Measurements from ENCODE around the gene PLA2G4E. TPM values are rescaled to one million over a fixed set of nuclear protein-coding genes. Genes with fewer than 3 reads are reported as not detected.

Gene PLA2G4E
- total RNA-seq, 1 experiment from 2014 or later, result not detected

DNA sequence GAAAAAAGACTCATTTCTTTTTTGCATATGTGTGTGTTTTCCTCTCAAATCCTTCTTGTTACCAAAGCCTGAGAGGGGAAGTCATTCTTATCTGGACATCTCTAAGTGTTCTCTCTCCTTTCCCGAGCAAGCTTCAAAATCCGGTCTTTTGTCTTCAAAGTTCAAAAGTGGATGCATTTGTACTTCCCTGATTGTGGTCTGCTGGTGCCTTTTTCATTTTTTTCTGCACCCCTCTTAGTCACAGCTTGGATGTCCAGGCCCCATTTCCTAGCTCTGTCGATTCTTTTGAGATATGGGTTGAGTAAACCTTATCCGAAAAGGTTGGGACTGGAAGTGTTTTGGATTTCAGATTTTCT is 83.3 kb downstream of the PLA2G4E start:
- in situ Hi-C loops (cut with HindIII; ENCODE audit: low pct_unique_long_range_greater_than_20kb, low sequenced_read_pairs) (no loop called here), intact Hi-C loops (cut with micrococcal nuclease; ENCODE audit: unreplicated experiment) (no loop called here)
- ChIA-PET CTCF (interaction anchor here (1.2 kb wide), 1 partner anchor 35 kb away, joined by 3 read pairs; the partner anchor contains the start of gene EHD4), POLR2A (no interaction called here)
- Histone ChIP-seq H3K27ac (ENCODE audit: low read length) (peak overlapping the region; percentile 61), H3K4me3 (ENCODE audit: low read depth in 2 of 2, low read length in 2 of 2) (no peak overlapping the region), H3K9me3 (ENCODE audit: control insufficient read depth, insufficient read depth, low read depth, low read length) (no peaks in the 10 kb centered on the region), H3K4me1 (ENCODE audit: control insufficient read depth, insufficient read depth, low read length) (peaks cover 50% of the 10 kb centered on the region), H3K27me3 (ENCODE audit: control insufficient read depth, insufficient read depth, low read length) (no peaks in the 10 kb centered on the region), H3K36me3 (ENCODE audit: control insufficient read depth, insufficient read depth, low read length) (peaks cover 2% of the 10 kb centered on the region; the same call in 1 of the 2 replicates)
- DNase-seq (ENCODE audit: low read depth, low spot score) (no peak), ATAC-seq (no peak)
- TF ChIP-seq, protein P1, sequence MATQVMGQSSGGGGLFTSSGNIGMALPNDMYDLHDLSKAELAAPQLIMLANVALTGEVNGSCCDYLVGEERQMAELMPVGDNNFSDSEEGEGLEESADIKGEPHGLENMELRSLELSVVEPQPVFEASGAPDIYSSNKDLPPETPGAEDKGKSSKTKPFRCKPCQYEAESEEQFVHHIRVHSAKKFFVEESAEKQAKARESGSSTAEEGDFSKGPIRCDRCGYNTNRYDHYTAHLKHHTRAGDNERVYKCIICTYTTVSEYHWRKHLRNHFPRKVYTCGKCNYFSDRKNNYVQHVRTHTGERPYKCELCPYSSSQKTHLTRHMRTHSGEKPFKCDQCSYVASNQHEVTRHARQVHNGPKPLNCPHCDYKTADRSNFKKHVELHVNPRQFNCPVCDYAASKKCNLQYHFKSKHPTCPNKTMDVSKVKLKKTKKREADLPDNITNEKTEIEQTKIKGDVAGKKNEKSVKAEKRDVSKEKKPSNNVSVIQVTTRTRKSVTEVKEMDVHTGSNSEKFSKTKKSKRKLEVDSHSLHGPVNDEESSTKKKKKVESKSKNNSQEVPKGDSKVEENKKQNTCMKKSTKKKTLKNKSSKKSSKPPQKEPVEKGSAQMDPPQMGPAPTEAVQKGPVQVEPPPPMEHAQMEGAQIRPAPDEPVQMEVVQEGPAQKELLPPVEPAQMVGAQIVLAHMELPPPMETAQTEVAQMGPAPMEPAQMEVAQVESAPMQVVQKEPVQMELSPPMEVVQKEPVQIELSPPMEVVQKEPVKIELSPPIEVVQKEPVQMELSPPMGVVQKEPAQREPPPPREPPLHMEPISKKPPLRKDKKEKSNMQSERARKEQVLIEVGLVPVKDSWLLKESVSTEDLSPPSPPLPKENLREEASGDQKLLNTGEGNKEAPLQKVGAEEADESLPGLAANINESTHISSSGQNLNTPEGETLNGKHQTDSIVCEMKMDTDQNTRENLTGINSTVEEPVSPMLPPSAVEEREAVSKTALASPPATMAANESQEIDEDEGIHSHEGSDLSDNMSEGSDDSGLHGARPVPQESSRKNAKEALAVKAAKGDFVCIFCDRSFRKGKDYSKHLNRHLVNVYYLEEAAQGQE (IDR thresholded peaks at IDR 0.05; ENCODE audit: insufficient read depth in 1 of 2, low read depth in 2 of 2, low read length in 1 of 2), result no peak
- TF ChIP-seq CTCF (IDR thresholded peaks at IDR 0.05) (no peak), POLR2AphosphoS5 (IDR thresholded peaks at IDR 0.05; ENCODE audit: low read depth, low read length) (no peak), TCF7L2 (IDR thresholded peaks at IDR 0.05; ENCODE audit: low read depth, low read length) (no peak), SIN3A (IDR thresholded peaks at IDR 0.05; ENCODE audit: borderline replicate concordance, insufficient read depth, low read depth, low read length) (no peak)
- BruUV-seq (replicated peaks), result no TSS peak

DNA sequence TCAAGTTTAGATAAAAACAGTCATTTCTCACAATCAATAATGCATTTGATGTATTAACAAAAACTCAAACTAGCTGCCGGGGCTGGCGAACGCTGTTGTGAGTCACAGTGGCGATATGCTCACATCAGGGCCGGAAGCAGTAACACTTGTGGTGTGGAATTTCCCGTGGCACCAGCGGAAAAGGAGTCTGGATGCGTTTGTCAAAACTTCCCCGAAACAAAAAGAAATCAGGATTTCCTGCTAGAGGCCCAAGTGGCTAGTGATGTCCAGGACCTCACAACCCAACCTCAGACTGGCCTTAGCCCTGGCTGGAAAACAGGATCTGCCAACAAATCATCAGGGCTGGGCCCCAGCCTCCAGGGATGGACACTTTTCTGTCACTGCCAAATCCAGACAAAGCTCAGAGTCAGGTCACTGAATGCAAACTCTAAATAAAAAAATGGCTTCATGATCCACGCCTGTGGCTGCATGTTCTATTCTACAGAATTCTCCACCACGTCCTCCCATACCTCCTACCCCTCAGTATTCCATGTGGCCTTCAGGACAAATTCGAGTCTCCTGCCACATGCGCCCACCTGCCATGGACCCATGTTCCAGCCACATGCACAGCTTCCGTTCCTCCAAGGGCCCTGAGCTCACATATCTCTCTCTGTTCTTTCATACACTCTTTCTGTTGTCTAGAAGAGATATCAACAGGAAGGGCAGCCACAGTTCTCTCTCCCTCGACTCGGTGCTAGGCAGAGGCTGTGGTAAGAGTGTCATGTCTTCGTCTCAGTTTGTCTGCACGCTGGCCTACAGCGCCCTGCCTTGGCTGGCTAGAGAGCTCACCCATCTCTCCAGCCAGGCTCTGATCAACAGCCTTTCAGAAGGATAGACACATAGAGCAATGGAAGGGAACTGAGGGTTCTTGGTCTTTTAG is 83.9 kb downstream of the PLA2G4E start:
- ATAC-seq (no peak), DNase-seq (ENCODE audit: low read depth, low spot score) (no peak)
- no peak overlapping the region for H3K4me3 ChIP-seq (ENCODE audit: low read depth in 2 of 2, low read length in 2 of 2)
- peaks cover 55% of the 10 kb centered on the region for H3K4me1 ChIP-seq (ENCODE audit: control insufficient read depth, insufficient read depth, low read length)
- H3K27me3 ChIP-seq (ENCODE audit: control insufficient read depth, insufficient read depth, low read length), result no peaks in the 10 kb centered on the region
- TF ChIP-seq, protein P1 (IDR thresholded peaks at IDR 0.05; ENCODE audit: insufficient read depth in 1 of 2, low read depth in 2 of 2, low read length in 1 of 2), result no peak
- H3K27ac ChIP-seq (ENCODE audit: low read length), result peak overlapping the region; percentile 61
- intact Hi-C loops (cut with micrococcal nuclease; ENCODE audit: unreplicated experiment), result no loop called here
- ChIA-PET POLR2A (no interaction called here), CTCF (interaction anchor here (1.2 kb wide), 1 partner anchor 36 kb away, joined by 3 read pairs; the partner anchor contains the start of gene EHD4)
- no peaks in the 10 kb centered on the region for H3K9me3 ChIP-seq (ENCODE audit: control insufficient read depth, insufficient read depth, low read depth, low read length)
- no TSS peak for BruUV-seq (replicated peaks)
- in situ Hi-C loops (cut with HindIII; ENCODE audit: low pct_unique_long_range_greater_than_20kb, low sequenced_read_pairs), result no loop called here
- H3K36me3 ChIP-seq (ENCODE audit: control insufficient read depth, insufficient read depth, low read length), result peaks cover 2% of the 10 kb centered on the region; the same call in 1 of the 2 replicates
